ENCODE measurements around the gene AMH.

AMH gene

GRCh38 chr19:2251106-2252054 lies 2.3 kb downstream of the AMH start:
- peak; percentile 42 for DNase-seq

- no peak for DNase-seq
Measured at GRCh38 chr19:2252055-2252796, 3.1 kb downstream of the AMH start.

GRCh38 chr19:2252797-2253105 lies 3.6 kb downstream of the AMH start:
- DNase-seq = no peak

- peak; percentile 69 for DNase-seq
Measured at GRCh38 chr19:2253106-2254063, 4.3 kb downstream of the AMH start.

GRCh38 chr19:2254064-2254872 lies 5.1 kb downstream of the AMH start:
- no peak for DNase-seq

GRCh38 chr19:2255112-2255845 lies 6.2 kb downstream of the AMH start:
- DNase-seq = no peak

- DNase-seq = no peak
Measured at GRCh38 chr19:2255982-2256685, 7.0 kb downstream of the AMH start, which contains the start of gene JSRP1. TSS of gene JSRP1 (minus strand) at chr19:2256417. CDS start at chr19:2255314, 1,103 bp downstream.

DNA sequence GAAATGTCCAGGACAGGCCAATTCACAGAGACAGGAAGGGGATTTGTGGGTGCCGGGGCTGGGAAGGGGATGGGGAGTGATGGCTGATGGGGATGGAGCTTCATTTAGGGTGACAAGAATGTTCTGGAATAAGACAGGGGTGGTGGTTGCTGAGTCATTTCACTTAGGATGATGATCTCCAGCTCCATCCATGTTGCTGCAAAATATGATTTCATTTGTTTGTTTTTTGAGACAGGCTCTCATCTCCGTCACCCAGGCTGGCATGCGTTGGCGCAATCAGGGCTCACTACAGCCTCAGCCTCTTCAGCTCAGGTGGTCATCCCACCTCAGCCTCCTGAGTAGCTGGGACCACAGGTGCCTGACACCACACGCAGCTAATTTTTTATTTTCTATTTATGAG lies 10.2 kb downstream of the AMH start:
- DNase-seq = no peak

DNA sequence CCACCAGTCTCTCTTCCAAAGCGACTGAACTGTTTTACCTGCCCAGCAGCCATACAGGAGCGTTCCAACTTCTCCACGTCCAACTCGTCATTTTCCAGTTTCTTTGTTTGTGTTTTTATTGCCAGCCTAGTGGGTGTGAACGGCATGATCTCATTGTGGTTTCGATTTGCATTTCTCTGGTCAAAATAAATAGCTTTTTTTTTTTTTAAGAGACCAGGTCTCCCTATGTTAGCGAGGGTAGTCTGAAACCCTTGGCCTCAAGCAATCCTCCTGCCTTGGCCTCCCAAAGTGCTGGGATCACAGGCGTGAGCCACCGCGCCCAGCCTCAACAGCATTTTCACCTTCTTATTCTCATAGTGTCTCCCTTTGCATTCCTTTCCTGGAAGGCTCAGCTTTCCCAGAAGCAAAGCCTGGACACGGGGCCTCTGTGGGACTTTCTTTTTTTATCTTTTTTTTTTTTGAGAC lies 11.2 kb downstream of the AMH start:
- DNase-seq = no peak

DNA sequence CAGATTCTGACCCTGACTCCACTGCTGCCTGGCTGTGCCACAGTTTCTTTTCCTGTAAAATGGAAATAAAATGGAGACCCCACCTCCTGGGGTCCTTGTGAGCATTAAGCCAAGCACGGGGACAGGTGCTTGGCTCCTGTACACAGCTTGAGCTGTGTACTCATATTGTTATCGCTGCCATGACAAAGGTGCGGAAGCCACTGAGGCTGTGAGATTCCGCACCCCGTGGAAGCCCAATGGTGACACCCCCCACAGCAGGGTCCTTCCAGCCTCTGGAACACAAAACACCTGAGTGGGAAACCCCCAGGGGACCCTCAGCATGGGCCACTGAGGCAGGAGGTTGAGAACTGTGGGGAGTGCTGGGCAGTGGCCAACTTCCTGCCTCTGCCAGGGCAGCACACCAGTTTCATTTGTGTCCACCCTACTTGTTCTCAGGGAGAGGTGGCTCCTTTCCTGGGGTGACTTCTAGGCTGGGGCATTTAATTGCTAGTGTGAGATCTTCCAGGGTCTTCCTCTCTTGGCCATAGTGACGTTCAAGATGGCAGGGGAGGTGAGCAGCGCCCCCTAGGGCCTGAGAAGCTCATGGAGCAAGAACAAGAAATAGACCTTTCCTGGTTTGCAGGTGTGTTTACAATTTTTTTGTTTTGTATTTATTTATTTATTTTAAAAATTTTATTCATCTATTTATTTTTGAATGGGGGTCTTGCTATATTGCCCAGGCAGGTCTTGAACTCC lies 12.5 kb downstream of the AMH start:
- DNase-seq = peak; percentile 57

GRCh38 chr19:2266183-2266993 lies 17.3 kb downstream of the AMH start:
- DNase-seq = no peak

DNA sequence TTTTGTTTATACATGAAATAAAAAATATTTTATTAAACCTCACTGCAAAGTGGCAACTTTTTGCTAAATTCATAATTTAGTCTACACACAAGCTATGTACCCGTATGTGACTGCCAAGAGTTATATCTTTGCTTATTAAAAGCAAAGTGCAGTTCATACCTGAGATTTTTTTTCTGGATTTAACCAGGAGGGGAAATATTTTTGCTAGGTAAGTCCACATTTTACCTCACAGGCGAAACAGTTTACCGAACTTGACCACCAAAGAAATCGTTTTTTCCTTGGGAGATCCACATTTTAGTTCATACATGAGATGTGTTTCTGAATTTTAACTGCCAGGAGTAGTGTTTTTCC lies 19.3 kb downstream of the AMH start:
- DNase-seq = no peak

DNA sequence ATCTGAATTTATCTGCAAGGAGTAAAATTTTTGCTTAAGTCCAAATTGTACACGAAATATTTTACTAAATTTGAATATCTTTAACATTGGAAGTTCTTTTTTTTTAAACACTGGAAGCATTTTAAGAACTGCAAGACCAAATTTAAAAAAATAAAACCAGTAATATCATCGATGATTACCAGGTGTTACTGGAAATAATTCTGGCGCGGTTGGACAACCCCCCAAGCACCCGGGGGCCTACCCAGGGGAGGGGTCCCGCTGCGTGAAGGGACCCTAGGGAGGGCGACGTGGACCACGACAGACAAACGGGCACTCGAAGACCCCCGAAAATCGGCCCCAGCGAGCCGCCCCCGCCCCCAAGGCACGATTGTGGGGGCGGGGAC lies 19.7 kb downstream of the AMH start:
- DNase-seq = no peak

- DNase-seq = peak; percentile 99
Measured at GRCh38 chr19:2269244-2270156, 20.4 kb downstream of the AMH start.

- peak; percentile 48 for DNase-seq
Measured at GRCh38 chr19:2270157-2270422, 21.0 kb downstream of the AMH start.

GRCh38 chr19:2270423-2271233 lies 21.5 kb downstream of the AMH start:
- DNase-seq = peak; percentile 80
